GM10248 (cell line): ENCODE measurements around the gene EMILIN2.

Experiments used
- CTCF ChIA-PET: fragments of 300-600 bp; sonication (Branson Sonifier 250); formaldehyde crosslinking; extraction: SDS; loops from one replicate; lab custom pipeline; 2021; ENCODE audit warnings: antibody characterized with exemption; lab: Yijun Ruan, JAX
- POLR2A ChIA-PET: fragments of 350-650 bp; sonication (Branson Sonifier 250); formaldehyde crosslinking; extraction: SDS; loops from one replicate; lab custom pipeline; 2020; ENCODE audit warnings: antibody characterized with exemption; lab: Yijun Ruan, JAX
- DNase-seq: peaks from one replicate; pipeline ENCODE4 v3.0.0; 2012; ENCODE audit errors: extremely low spot score
- TF ChIP-seq, protein P1 (sequence below): IDR thresholded peaks from 2 replicates; pipeline ENCODE4 v1.5.1; 2012; ENCODE audit warnings: mild to moderate bottlenecking, low read depth; ENCODE audit errors: extremely low read depth, missing control alignments, control extremely low read depth

Gene EMILIN2

DNA sequence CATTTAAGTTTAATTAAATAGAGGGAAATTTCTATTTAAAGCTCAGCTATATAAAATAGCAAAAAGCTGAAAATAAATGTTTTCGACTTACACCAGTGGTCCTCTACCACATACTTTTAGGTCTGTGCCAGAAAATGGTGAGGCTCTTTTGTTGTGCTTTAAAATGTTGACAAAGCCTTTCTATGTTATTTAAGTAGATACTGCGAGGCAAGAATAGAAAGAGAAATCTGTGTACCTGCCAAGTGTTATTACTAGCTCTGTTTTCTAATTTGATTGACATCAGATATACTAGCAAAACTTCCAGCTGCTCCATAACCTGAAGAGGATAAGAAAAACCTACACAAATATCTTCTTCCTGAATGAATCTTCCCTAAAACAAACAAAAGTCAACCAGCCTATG lies 112.5 kb downstream of the EMILIN2 start:
- TF ChIP-seq, protein P1, sequence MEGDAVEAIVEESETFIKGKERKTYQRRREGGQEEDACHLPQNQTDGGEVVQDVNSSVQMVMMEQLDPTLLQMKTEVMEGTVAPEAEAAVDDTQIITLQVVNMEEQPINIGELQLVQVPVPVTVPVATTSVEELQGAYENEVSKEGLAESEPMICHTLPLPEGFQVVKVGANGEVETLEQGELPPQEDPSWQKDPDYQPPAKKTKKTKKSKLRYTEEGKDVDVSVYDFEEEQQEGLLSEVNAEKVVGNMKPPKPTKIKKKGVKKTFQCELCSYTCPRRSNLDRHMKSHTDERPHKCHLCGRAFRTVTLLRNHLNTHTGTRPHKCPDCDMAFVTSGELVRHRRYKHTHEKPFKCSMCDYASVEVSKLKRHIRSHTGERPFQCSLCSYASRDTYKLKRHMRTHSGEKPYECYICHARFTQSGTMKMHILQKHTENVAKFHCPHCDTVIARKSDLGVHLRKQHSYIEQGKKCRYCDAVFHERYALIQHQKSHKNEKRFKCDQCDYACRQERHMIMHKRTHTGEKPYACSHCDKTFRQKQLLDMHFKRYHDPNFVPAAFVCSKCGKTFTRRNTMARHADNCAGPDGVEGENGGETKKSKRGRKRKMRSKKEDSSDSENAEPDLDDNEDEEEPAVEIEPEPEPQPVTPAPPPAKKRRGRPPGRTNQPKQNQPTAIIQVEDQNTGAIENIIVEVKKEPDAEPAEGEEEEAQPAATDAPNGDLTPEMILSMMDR: no peak
- POLR2A ChIA-PET: no interaction called here
- no peak for DNase-seq
- CTCF ChIA-PET: interaction anchor here (0.7 to 3.3 kb wide), 7 partner anchors 9 to 287 kb away, joined by 3 to 15 read pairs (median 4); no protein-coding TSS in a partner anchor

DNA sequence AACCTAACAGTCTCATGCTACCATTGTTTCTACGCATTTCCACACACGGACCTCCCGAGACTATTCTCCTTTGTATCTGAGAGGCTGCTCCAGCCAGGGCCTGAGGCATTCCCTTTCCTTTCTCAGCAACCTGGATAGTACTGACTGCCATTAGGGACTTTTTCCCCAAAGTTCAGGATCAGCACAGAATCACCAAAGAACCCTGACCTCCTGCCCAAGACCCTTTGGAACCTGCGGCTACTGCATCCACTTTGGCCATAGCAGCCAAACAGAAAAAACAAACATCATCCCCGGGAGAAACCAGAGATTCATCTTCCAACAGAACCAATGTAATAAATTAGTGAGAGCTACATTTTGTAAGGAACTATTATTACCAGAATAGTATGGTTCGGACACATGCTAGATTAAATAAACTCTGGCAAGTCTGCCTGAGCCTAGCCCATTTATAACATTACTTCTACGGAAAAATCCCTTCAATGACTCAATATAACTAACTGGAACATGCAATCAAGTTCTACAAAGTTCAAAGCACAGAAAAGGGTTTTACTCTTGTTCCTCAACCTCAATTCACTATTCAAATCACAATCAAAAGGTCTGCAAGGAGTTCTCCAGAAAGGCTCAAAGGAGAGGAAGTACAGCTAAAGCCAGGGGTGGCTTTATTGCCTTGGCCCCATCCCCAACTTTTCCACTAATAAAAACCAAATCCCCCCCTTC lies 114.3 kb downstream of the EMILIN2 start:
- no peak for DNase-seq
- ChIA-PET CTCF (interaction anchor here (1.1 to 2.6 kb wide), 12 partner anchors 8 to 287 kb away, joined by 3 to 20 read pairs (median 7); partner anchors contain the start of gene MYL12A), POLR2A (interaction anchor here (0.5 to 1.0 kb wide), 3 partner anchors 21 to 284 kb away, joined by 3 to 4 read pairs (median 4); no protein-coding TSS in a partner anchor)
- TF ChIP-seq, protein P1: no peak

- CTCF ChIA-PET: interaction anchor here (1.0 to 2.6 kb wide), 14 partner anchors 7 to 286 kb away, joined by 3 to 20 read pairs (median 7); partner anchors contain the start of gene MYL12A
- TF ChIP-seq, protein P1: no peak
- POLR2A ChIA-PET: interaction anchor here (0.5 kb wide), 1 partner anchor 283 kb away, joined by 4 read pairs; no protein-coding TSS in a partner anchor
- no peak for DNase-seq
These were observed 115.0 kb downstream of the EMILIN2 start for GRCh38 chr18:2961821-2962220.

GRCh38 chr18:2963048-2963447 lies 116.2 kb downstream of the EMILIN2 start:
- DNase-seq: no peak
- ChIA-PET POLR2A (no interaction called here), CTCF (interaction anchor here (0.9 to 2.6 kb wide), 9 partner anchors 9 to 285 kb away, joined by 3 to 20 read pairs (median 7); partner anchors contain the start of gene MYL12A)
- TF ChIP-seq, protein P1: no peak

DNA sequence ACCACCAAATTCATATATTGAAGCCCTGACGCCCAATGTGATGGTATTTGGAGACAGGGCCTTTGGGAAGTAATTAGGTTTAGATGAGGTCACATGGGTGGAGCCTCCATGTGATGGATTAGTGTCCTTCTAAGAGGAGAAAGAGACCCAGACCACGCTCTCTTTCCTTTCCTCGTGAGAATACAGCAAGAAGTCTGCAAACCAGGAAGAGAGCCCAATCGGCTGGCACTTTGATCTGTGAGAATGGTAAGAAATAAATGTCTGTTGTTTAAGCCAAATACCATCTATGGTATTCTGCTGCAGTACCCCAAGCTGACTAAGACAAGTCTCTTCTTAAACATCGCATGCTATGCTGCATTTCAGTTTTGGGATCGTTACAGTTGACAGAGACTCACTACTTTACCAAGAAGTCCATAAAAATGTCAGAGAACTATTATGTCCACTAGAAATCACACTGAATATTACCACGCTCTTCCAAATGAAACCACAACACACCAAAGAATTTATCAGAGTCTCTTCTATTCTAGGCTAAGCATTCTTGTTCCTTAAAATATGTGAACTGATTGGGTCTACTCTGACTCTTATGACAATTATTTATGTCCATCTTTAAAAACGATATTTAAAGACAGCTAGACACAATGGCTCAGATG lies 117.7 kb downstream of the EMILIN2 start:
- DNase-seq: no peak
- TF ChIP-seq, protein P1: no peak
- POLR2A ChIA-PET: no interaction called here
- CTCF ChIA-PET: interaction anchor here (1.3 kb wide), 1 partner anchor 22 kb away, joined by 5 read pairs; no protein-coding TSS in a partner anchor
